T-helper 2 cell treated with Interferon-gamma antibody and Interleukin-4, amounts not matched to agents 100 ng/mL and 5 ng/mL, for 36 hours (primary cell): Measurements from ENCODE around the gene HIBCH. TPM values are rescaled to one million over a fixed set of nuclear protein-coding genes. Genes with fewer than 3 reads are reported as not detected.

Experiments used
- intact Hi-C: fragments of 100-400 bp; cut with micrococcal nuclease; formaldehyde crosslinking; loops from one replicate; pipeline ENCODE4 v1.15.1; 2023
- total RNA-seq: library from RNA; stranded (reverse); gene quantifications from 2 replicates; pipeline ENCODE4 v1.2.3, GENCODE V29; 2022

Gene HIBCH
- total RNA-seq = 18.1 and 18.6 TPM in 2 replicates

GRCh38 chr2:190319555-190320498 is at the start of gene HIBCH:
HIBCH (minus strand) TSS chr2:190319826; CDS start chr2:190319750, 76 bp downstream.
- intact Hi-C loops = loop anchor here (1.0 to 10.0 kb wide), 6 partner anchors 24 to 659 kb away; partner anchors contain the start of genes ASNSD1, NAB1, NEMP2 and ORMDL1

GRCh38 chr2:190367091-190367490 is 47.5 kb upstream of the HIBCH start:
- intact Hi-C loops = no loop called here

GRCh38 chr2:190366248-190366753 is 46.7 kb upstream of the HIBCH start:
- intact Hi-C loops = no loop called here

DNA sequence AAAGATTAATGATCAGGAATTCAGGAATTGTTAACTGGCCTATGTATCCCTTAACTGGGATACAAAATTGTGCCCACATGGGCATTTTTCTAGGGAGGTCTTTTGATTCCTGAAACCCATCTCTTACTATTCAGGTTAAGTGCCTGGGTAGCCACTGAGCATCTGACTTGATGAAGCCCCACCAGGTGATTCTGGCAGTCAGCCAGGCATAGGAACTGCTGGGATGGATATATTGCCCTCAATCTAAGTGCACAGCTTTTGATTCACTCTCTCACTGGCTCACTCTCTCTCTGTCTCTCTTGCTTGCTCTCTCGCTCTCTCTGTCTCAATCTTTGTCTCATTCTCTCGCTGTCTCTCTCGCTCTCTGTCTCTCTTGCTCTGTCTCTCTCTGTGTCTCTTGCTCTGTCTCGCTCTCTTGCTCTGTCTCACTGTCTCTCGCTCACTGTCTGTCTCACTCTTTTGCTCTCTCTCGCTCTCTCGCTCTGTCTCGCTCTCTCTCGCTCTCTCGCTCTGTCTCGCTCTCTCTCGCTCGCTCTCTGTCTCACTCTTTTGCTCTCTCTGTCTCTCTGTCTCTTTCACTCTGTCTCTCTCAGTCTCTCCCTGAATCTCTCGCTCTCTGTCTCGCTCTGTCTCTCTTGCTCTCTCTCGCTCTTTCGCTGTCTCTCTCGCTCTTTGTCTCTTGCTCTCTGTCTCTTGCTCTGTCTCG is 46.0 kb upstream of the HIBCH start:
- intact Hi-C loops = no loop called here

DNA sequence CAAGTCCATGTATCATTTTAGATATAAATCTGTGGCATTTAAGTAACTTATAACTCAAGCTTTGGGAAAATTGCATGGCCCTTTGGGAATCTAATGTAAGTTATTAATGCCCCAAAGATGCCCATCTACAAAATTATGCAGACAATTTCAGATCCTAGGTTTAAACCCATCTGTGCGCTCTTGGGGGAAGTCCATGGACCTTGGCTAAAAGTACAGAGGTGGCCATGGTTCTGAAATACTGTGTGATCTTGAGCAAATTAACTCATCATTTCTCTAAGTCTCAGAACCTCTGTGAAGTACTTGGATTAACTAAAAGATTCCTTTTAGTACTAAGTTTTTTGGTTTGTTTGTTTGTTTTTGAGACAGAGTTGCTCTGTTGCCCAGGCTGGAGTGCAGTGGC is 43.3 kb upstream of the HIBCH start:
- intact Hi-C loops = no loop called here

DNA sequence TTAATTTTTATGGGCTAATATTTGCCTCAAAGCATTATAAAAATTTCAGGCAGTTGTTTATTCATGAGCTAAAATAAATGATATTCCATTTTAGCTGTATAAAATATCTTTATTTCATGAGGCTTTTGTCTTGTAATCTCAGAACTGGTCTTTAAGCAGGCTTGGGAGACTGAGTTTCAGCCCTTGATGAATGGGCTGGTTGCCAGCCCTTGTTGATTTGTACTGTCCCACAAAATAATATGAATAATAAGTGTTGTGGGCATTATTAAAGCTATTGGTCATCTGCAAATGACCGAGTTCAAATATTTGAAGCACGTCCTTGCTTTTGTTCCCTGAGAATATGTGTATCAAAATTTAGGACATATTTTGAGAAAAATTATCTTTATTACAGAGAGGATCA is 41.9 kb upstream of the HIBCH start:
- intact Hi-C loops = no loop called here

GRCh38 chr2:190360965-190361364 is 41.3 kb upstream of the HIBCH start:
- intact Hi-C loops = loop anchor here (1.0 kb wide), 1 partner anchor 11 kb away; no protein-coding TSS in a partner anchor

DNA sequence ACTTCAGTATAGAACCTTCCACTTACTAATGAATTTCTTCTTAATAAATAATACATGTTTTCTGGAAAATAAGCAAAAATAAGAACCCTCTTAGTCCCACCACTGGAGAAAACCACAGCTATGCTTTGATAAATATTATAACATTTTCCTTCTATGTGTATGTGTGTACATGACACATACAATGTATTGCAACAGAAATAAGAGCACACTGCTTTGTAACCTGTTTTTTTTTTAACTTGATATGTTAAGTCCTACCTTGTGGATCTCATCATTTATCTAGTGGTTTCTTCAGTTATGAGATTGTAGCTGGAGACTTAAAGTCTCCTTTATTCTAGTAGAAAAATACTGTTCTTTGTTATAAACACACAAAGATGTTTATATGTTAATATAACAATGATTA is 40.9 kb upstream of the HIBCH start:
- intact Hi-C loops = loop anchor here (1.0 kb wide), 1 partner anchor 12 kb away; no protein-coding TSS in a partner anchor

DNA sequence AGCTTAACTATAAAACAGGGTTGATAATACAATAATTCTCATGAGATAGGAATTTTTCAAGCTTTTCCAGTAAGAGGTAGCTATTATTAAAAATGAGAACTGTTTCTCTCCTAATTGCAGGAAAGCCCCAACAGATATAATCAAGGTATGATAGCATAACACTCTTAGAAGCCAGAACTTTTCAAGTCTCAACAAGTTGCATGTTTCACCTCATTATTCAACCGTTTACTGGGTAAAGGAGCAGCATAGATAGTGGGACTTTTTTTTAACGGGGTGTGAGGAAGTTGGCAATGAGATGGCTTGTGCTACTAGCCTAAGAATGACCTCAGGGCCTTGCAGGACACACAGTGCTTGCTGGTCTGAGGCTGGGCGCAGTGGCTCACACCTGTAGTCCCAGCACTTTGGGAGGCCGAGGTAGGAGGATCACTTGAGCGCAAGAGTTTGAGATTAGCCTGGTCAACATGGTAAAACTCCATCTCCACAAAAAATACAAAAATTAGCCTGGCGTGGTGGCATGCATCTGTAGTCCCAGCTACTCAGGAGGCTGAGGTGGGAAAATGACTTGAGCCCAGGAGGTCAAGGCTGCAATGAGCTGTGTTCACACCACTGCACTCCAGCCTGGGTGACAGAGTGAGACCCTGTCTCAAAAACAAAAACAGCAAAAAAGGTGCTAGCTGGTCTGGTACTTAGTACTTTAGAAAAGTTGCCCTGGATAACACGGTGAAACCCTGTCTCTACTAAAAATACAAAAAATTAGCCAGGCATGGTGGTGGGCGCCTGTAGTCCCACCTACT is 39.2 kb upstream of the HIBCH start:
- intact Hi-C loops = loop anchor here (2.0 to 5.0 kb wide), 2 partner anchors 14 to 917 kb away; partner anchors contain the start of gene WDR75

DNA sequence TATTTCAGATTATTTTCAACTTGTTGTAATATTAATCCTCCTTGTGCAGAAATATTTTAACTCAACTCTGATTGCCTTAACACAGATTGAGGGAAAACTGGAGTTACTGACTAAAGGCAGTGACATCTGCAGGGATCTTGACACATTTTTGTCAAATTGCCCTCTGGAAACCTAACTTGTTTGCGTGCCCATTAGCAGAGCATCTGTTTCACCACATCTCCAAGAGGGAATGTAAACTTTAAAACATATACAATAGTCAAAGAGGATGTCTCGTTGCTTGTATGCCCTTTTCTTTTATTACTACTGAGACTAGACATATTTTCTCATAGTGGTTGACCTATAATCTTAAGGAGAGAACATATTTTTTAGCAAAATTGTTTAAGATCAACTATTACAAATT is 38.0 kb upstream of the HIBCH start:
- intact Hi-C loops = loop anchor here (5.0 kb wide), 1 partner anchor 915 kb away; the partner anchor contains the start of gene WDR75

GRCh38 chr2:190355968-190356644 is 36.5 kb upstream of the HIBCH start:
- intact Hi-C loops = loop anchor here (5.0 kb wide), 1 partner anchor 914 kb away; the partner anchor contains the start of gene WDR75

DNA sequence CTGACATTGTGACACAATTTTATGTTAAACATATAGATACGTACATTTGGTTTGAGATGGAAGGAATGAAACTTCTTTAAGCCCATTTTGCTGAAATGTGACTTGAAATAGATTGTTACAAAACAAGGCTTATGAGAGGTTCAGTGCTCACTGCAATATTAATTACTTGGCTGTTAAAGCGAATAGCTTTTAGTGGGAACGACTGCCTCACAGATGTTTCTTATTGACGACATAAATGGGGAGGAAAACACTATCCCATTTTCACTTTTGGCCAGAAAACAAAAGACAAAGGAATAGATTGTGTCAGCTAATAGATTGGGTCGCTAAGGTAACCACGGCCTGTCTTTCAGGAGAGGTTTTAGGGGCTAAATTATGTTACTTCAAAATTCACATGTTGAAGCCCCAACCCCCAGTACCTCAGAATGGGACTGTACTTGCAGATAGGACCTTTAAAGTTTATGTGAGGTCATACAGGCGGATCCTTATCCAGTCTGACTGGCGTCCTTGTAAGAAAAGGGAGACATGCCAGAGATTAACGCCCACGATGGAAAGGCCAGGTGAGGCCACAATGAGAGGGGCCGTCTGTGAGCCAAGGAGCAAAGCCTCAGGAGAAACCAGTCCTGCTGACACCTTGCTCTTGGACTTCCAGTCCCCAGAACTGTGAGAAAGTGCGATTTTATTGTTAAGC is 34.5 kb upstream of the HIBCH start:
- intact Hi-C loops = no loop called here

- intact Hi-C loops = no loop called here
These were observed 33.9 kb upstream of the HIBCH start for GRCh38 chr2:190353537-190353899.

- intact Hi-C loops = no loop called here
These were observed 33.3 kb upstream of the HIBCH start for GRCh38 chr2:190352668-190353536.

DNA sequence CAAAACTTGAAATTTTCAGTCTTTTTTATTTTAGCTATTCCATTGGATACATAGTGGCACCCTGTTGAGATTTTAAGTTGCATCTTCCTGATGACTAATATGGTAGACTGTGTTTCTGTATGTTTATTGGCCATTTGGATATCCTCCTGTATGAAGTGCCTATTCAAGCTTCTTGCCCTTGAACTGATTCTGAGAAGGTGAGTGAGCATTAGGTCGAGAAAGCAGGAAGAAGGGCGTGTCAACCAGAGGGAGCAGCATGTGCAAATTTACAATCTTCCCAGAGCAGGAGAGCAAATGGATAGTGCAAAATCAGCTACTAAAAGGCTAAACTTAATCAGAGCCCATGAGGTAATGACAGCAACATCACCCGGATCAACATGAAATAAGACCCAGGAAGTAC is 32.3 kb upstream of the HIBCH start:
- intact Hi-C loops = no loop called here

GRCh38 chr2:190350371-190350770 is 30.7 kb upstream of the HIBCH start:
- intact Hi-C loops = no loop called here

DNA sequence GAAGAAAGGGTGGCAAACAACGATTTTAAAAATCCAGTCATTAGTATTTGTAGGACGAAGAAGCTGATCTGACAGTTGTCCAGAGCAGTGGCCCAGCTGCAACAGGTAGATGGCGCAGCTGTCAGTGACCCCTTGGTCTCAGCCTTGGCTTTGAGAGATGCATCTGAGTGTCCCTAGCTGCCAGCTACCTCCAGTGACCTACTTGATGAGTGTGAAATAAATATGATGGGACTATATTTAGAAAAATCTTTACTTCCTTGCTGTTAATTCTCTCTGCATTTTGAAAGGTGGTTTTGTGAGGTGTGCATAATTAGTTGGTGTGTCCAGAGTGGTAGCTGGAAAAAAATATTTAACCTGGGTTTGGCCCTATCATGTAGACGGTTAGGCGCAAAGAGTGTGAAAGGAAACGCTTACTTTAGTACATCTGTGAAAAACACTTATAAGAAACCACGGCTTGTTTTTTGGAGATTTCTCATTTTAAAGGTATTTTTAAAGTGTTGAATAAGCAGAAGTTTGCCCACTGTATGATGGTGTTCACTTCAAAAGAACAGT is 24.7 kb upstream of the HIBCH start:
- intact Hi-C loops = loop anchor here (1.0 to 5.0 kb wide), 4 partner anchors 14 to 308 kb away; partner anchors contain the start of gene HIBCH

GRCh38 chr2:190343536-190344275 is 24.1 kb upstream of the HIBCH start, which contains the start of gene INPP1:
INPP1 (plus strand) TSS chr2:190343589; CDS start chr2:190360103, 16,514 bp downstream.
- intact Hi-C loops = loop anchor here (1.0 to 5.0 kb wide), 4 partner anchors 15 to 309 kb away; partner anchors contain the start of gene HIBCH
